Measurements from ENCODE around the gene MZB1.

Gene MZB1

DNA sequence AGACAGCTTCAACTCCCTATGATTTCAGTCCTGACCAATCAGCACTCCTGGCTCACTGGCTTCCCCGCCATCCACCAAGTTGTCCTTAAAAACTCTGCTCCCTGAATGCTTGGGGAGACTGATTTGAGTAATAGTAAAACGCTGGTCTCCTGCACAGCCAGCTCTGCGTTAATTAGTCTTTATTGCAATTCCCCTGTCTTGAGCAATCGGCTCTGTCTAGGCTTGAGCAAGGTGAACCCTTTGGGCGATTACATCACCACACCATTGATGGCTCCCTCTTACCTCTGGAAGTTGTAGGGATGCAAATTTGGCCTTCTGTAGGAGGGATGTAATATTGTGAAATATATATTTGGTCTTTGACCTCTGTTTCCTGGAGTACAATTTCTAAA, 3.7 kb downstream of the MZB1 start:
- no peak for TF ChIP-seq CTCF (IDR thresholded peaks at IDR 0.05; ENCODE audit: low read depth, low read length, missing control alignments)
- no peak overlapping the region for H3K4me3 ChIP-seq (replicated peaks; ENCODE audit: low read depth, low read length)
- DNase-seq (ENCODE audit: extremely low read depth, low read depth) = no peak

DNA sequence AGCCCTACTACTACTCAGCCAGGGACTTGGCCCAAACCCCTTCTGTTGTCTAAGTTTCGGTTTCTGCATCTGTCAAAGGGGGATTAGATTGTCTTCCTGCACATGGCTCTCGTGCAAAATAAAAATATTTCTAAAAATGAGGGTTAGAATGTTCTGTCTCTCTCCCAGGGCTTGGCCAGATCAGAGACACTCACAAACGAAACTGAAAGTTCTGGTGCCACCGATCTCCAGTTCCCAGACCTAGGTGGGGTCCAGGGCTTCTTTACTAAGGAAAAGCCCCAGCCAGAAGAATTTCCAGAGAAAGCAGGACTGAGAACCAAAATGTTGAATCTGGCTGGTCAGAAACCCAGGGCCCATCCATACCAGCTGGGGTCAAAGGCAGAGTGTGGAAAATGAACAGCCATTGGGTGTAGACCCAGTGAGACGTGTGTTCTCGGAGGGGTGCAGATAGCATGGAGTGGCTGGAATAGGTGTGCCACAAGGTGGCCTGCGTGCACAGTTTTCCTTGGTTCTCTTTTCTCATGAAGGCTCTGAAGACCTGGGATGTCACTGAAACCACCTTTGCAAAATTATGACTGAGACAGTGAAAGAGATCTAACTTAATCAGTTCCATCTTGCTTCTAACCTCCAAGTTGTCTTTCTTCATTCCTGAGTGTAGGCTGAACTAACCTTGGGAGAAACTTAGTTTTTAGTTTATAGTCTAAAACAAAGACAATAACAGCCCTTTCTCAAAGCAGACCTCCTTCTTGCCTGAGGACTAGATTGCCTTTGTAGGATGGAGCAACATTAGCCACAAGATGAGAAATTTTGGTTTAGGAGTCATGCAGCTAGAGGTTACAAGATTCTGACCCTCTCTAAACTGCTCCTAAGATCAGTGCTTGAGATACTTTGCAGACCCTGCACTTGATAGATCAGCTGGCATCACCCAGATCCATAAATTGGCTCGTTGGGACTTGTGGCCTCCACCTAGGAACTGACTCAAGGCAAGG, 4.4 kb downstream of the MZB1 start:
- no peak for TF ChIP-seq CTCF (IDR thresholded peaks at IDR 0.05; ENCODE audit: low read depth, low read length, missing control alignments)
- H3K4me3 ChIP-seq (replicated peaks; ENCODE audit: low read depth, low read length) = no peak overlapping the region
- DNase-seq (ENCODE audit: extremely low read depth, low read depth) = no peak

GRCh38 chr5:139384591-139385051, 5.1 kb downstream of the MZB1 start:
- no peak overlapping the region for H3K4me3 ChIP-seq (replicated peaks; ENCODE audit: low read depth, low read length)
- DNase-seq (ENCODE audit: extremely low read depth, low read depth) = no peak
- no peak for TF ChIP-seq CTCF (IDR thresholded peaks at IDR 0.05; ENCODE audit: low read depth, low read length, missing control alignments)

DNA sequence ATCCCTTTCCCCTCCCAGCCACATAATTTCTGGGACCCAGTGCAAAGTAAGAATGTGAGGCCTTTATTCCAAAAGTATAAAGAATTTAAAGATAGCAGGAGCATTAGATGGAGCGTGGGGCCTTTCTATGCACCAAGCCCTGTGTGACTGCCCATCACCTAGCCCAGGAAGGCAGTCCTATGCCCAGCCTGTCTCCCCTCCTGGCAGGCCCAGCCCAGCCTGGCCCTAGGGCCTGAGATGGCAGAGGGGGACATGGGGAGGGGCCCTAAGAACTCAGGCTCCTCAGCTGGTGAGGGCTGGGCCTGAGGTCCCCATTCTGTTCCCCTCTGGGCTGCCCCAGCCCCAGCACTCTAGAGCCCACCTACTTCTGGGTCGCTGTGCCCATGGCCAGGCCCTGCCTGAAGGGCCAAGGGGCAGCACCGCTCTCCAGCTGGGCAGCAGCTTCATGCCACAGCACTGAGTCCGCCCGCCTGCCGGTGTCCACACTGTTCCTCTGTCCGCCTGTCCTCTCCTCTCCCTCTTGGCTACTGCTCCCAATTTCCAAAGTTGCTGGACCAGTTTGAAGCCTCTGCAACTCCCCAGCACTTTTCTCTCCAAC, 5.6 kb downstream of the MZB1 start:
- H3K4me3 ChIP-seq (replicated peaks; ENCODE audit: low read depth, low read length) = no peak overlapping the region
- DNase-seq (ENCODE audit: extremely low read depth, low read depth) = no peak
- TF ChIP-seq CTCF (IDR thresholded peaks at IDR 0.05; ENCODE audit: low read depth, low read length, missing control alignments) = no peak

DNA sequence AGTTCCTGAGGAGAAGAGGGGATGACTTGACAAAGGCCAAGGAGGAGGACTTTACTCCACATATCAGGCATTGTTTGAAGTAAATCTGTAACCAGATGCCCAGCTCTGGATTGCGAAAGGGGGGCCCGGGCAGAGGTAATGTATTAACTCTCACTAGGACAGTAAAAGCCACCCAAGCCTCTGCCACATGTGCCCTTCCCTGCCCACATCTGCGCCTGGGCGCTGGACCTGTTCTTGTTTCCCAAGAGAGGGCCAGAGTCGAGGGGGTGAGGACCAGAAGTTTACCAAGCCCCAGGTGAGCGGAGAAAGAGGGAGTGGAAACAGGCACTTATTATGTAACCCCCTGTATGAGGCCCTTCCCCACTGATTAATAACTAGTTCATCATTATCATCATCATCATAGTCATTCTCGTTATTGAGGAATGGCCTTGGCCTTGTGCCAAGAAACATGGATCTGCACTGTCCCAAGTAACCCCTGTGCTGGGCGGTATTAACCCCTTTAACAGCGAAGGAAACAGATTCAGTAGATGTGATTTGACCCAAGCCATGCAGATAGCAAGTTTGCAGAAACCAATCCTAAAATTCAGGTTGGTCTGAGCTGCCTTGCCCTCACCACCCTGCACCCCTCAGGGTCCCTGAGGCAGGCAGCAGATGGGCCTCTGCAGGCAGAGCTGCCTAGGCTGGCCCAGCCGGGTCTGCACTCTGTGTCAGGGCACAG, 6.3 kb downstream of the MZB1 start, which contains the start of gene SLC23A1:
SLC23A1 (minus strand) TSS at position 23 of the 718 bp plus-strand sequence. CDS start 44 bp downstream, outside the sequence.
- DNase-seq (ENCODE audit: extremely low read depth, low read depth) = no peak
- no peak for TF ChIP-seq CTCF (IDR thresholded peaks at IDR 0.05; ENCODE audit: low read depth, low read length, missing control alignments)

DNA sequence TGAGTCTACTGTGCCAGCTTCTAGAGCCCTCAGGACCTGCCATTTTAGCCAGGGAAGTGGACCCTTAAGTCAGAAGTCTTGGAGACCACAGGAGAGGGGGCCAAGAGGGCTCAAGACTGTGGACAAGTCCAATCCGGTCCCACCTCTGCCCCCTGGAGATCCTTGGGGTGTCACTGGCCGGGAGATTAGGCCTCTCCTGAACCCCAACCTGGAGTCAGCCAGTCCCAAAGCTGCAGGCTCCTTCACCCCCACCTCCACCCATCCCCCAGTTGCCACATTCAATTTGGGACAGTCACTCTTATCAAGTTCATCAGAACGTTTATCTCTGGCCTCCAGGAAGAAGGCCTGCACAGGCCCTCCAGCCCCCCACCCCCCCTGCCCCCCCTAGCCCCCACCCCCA, 6.9 kb downstream of the MZB1 start:
- DNase-seq (ENCODE audit: extremely low read depth, low read depth) = no peak
- no peak for TF ChIP-seq CTCF (IDR thresholded peaks at IDR 0.05; ENCODE audit: low read depth, low read length, missing control alignments)
- no peak overlapping the region for H3K4me3 ChIP-seq (replicated peaks; ENCODE audit: low read depth, low read length)

More for the DNA sequence above, 6.3 kb downstream of the MZB1 start, which contains the start of gene SLC23A1:
- H3K4me3 ChIP-seq (replicated peaks; ENCODE audit: low read depth, low read length) = no peak within 1 kb of the TSS
